NCI-H2107 treated with DMSO at 0.1 percent for 48 hours (cell line): ENCODE measurements around the gene P2RX2.

Experiments
- DNase-seq: peaks from one replicate; lab custom pipeline; 2025; ENCODE audit not compliant: unreplicated experiment; lab: John Stamatoyannopoulos, UW

P2RX2 gene

GRCh38 chr12:132602572-132603239 lies 15.9 kb upstream of the P2RX2 start:
- DNase-seq, result no peak

GRCh38 chr12:132603240-132604150 lies 15.1 kb upstream of the P2RX2 start:
- no peak for DNase-seq

GRCh38 chr12:132604151-132604618 lies 14.4 kb upstream of the P2RX2 start:
- DNase-seq, result no peak

- DNase-seq, result no peak
Observed at GRCh38 chr12:132604668-132605441, 13.7 kb upstream of the P2RX2 start.

- DNase-seq, result no peak
Observed at GRCh38 chr12:132605892-132606291, 12.7 kb upstream of the P2RX2 start.

GRCh38 chr12:132606466-132606865 lies 12.1 kb upstream of the P2RX2 start:
- no peak for DNase-seq

- DNase-seq, result no peak
Observed at GRCh38 chr12:132606927-132607326, 11.6 kb upstream of the P2RX2 start.

- no peak for DNase-seq
Observed at GRCh38 chr12:132608231-132609171, 10.1 kb upstream of the P2RX2 start.

- peak; percentile 26 for DNase-seq
Observed at GRCh38 chr12:132610051-132610759, 8.4 kb upstream of the P2RX2 start, which contains the start of gene LRCOL1. TSS of gene LRCOL1 (minus strand) at chr12:132610582. CDS start at chr12:132606251, 4,331 bp downstream.

- DNase-seq, result no peak
Observed at GRCh38 chr12:132610866-132611602, 7.5 kb upstream of the P2RX2 start.

- DNase-seq, result no peak
Observed at GRCh38 chr12:132611620-132612019, 7.0 kb upstream of the P2RX2 start.

- DNase-seq, result no peak
Observed at GRCh38 chr12:132614029-132614428, 4.5 kb upstream of the P2RX2 start.

GRCh38 chr12:132614861-132615578 lies 3.6 kb upstream of the P2RX2 start:
- DNase-seq, result peak; percentile 63

GRCh38 chr12:132615579-132616038 lies 3.0 kb upstream of the P2RX2 start:
- DNase-seq, result no peak

GRCh38 chr12:132617135-132617701 lies 1.4 kb upstream of the P2RX2 start:
- no peak for DNase-seq

- DNase-seq, result no peak
Observed at GRCh38 chr12:132617822-132618682, 524 bp upstream of the P2RX2 start.

GRCh38 chr12:132619071-132619385 lies 452 bp downstream of the P2RX2 start:
- no peak for DNase-seq
